CMK (cell line): Measurements from ENCODE around the gene CD300LG.
"Not testable (repeated sequence)": the region's sequence is repeated elsewhere in the genome, so short reads cannot be mapped to it uniquely, and the experiment has no call there.

Experiments used
- DNase-seq: peaks from one replicate; pipeline ENCODE4 v3.0.0-alpha.2; 2010; ENCODE audit warnings: low read depth

Gene CD300LG

GRCh38 chr17:43825567-43825966 lies 21.4 kb upstream of the CD300LG start:
- DNase-seq, result no peak

GRCh38 chr17:43826206-43826605 lies 20.8 kb upstream of the CD300LG start:
- no peak for DNase-seq

GRCh38 chr17:43827596-43827995 lies 19.4 kb upstream of the CD300LG start:
- no peak for DNase-seq

- DNase-seq, result no peak
These were observed 17.2 kb upstream of the CD300LG start for GRCh38 chr17:43829738-43830137.

- no peak for DNase-seq
These were observed 16.4 kb upstream of the CD300LG start for GRCh38 chr17:43830510-43831140.

- no peak for DNase-seq
These were observed 15.3 kb upstream of the CD300LG start for GRCh38 chr17:43831633-43832032.

- no peak for DNase-seq
These were observed 14.6 kb upstream of the CD300LG start for GRCh38 chr17:43832168-43832975.

GRCh38 chr17:43832976-43833829 lies 13.8 kb upstream of the CD300LG start, which contains the start of gene MPP3:
Gene MPP3, minus strand, starts transcription at chr17:43833146. Its CDS starts 1,240 bp downstream, at chr17:43831906.
- no peak for DNase-seq

GRCh38 chr17:43834106-43834505 lies 12.9 kb upstream of the CD300LG start:
- no peak for DNase-seq

- DNase-seq, result no peak
These were observed 7.3 kb upstream of the CD300LG start for GRCh38 chr17:43839670-43840108.

- no peak for DNase-seq
These were observed 6.2 kb upstream of the CD300LG start for GRCh38 chr17:43840814-43841213.

- no peak for DNase-seq
These were observed 5.7 kb upstream of the CD300LG start for GRCh38 chr17:43841282-43841681.

GRCh38 chr17:43842091-43842974 lies 4.6 kb upstream of the CD300LG start:
- not testable (repeated sequence) for DNase-seq

- no peak for DNase-seq
These were observed 4.0 kb upstream of the CD300LG start for GRCh38 chr17:43842975-43843325.

GRCh38 chr17:43844241-43844640 lies 2.7 kb upstream of the CD300LG start:
- DNase-seq, result no peak

- DNase-seq, result no peak
These were observed 1.2 kb upstream of the CD300LG start for GRCh38 chr17:43845766-43846165.

GRCh38 chr17:43846221-43846712 lies 709 bp upstream of the CD300LG start:
- peak; percentile 42 for DNase-seq

GRCh38 chr17:43848601-43849000 lies 1.6 kb downstream of the CD300LG start:
- no peak for DNase-seq

- no peak for DNase-seq
These were observed 2.1 kb downstream of the CD300LG start for GRCh38 chr17:43849116-43849515.

- no peak for DNase-seq
These were observed 5.6 kb downstream of the CD300LG start for GRCh38 chr17:43852571-43852970.

GRCh38 chr17:43853546-43853945 lies 6.6 kb downstream of the CD300LG start:
- DNase-seq, result no peak
